ENCODE results near the gene EIF2B1.
A peak's percentile ranks its signal among the peaks of the same experiment; 100 is the strongest.

EIF2B1 gene

GRCh38 chr12:123633379-123634141, at the start of gene EIF2B1, which contains the start of gene GTF2H3:
TSS of gene EIF2B1 (minus strand) at chr12:123633686. CDS start at chr12:123633557, 129 bp downstream.
TSS of gene GTF2H3 (plus strand) at chr12:123633829. CDS start at chr12:123633860, 31 bp downstream.
- DNase-seq: peak; percentile 93

- DNase-seq: peak; percentile 38
These were observed 48.1 kb upstream of the EIF2B1 start for GRCh38 chr12:123681605-123682004.

- DNase-seq: no peak
These were observed 45.5 kb upstream of the EIF2B1 start for GRCh38 chr12:123678981-123679380.

GRCh38 chr12:123676616-123677320, 43.3 kb upstream of the EIF2B1 start:
- DNase-seq: no peak

- DNase-seq: no peak
These were observed 42.0 kb upstream of the EIF2B1 start for GRCh38 chr12:123675436-123675835.

GRCh38 chr12:123671876-123672275, 38.4 kb upstream of the EIF2B1 start:
- DNase-seq: no peak

GRCh38 chr12:123670882-123671728, 37.6 kb upstream of the EIF2B1 start, which contains the start of gene TCTN2:
TSS of gene TCTN2 (plus strand) at chr12:123671113. CDS start at chr12:123671241, 128 bp downstream.
- peak; percentile 59 for DNase-seq

- no peak for DNase-seq
These were observed 34.3 kb upstream of the EIF2B1 start for GRCh38 chr12:123667771-123668170.

- DNase-seq: no peak
These were observed 26.7 kb upstream of the EIF2B1 start for GRCh38 chr12:123659996-123660727.

- no peak for DNase-seq
These were observed 23.7 kb upstream of the EIF2B1 start for GRCh38 chr12:123657211-123657610.

GRCh38 chr12:123656392-123656791, 22.9 kb upstream of the EIF2B1 start:
- no peak for DNase-seq

- no peak for DNase-seq
These were observed 21.9 kb upstream of the EIF2B1 start for GRCh38 chr12:123655420-123655819.

- no peak for DNase-seq
These were observed 20.7 kb upstream of the EIF2B1 start for GRCh38 chr12:123654129-123654701.

- DNase-seq: no peak
These were observed 14.9 kb upstream of the EIF2B1 start for GRCh38 chr12:123648401-123648800.

GRCh38 chr12:123645878-123646277, 12.4 kb upstream of the EIF2B1 start:
- no peak for DNase-seq

GRCh38 chr12:123645380-123645779, 11.9 kb upstream of the EIF2B1 start:
- DNase-seq: no peak

- no peak for DNase-seq
These were observed 10.4 kb upstream of the EIF2B1 start for GRCh38 chr12:123643911-123644310.

- no peak for DNase-seq
These were observed 666 bp upstream of the EIF2B1 start for GRCh38 chr12:123634142-123634561.

GRCh38 chr12:123621619-123622530, 11.6 kb downstream of the EIF2B1 start:
- DNase-seq: no peak

- no peak for DNase-seq
These were observed 12.4 kb downstream of the EIF2B1 start for GRCh38 chr12:123621101-123621500.

- no peak for DNase-seq
These were observed 15.9 kb downstream of the EIF2B1 start for GRCh38 chr12:123617580-123617979.

Measured in GF-D8 (cell line).